ENCODE measurements around the gene D2HGDH. TPM values are rescaled to one million over a fixed set of nuclear protein-coding genes. Genes with fewer than 3 reads are reported as not detected.
A peak's percentile ranks its signal among the peaks of the same experiment; 100 is the strongest.

Gene D2HGDH
- total and polyA plus RNA-seq, 2 of the 13 experiments (the other 11 are each of a cell fraction or from before 2014, with no cell fraction given), result 19.2 to 20.3 TPM

GRCh38 chr2:241701399-241702154 is 32.9 kb upstream of the D2HGDH start, which contains the start of gene ING5 (continued):
- TF ChIP-seq ZMYM4 (CRISPR knock-in tag; IDR thresholded peaks at IDR 0.05), result peak; percentile 63
- peak; percentile 65 for TF ChIP-seq THAP11 (CRISPR knock-in tag; IDR thresholded peaks at IDR 0.05)
- TF ChIP-seq ZNF777 (CRISPR knock-in tag; IDR thresholded peaks at IDR 0.05), result peak; percentile 86
- TF ChIP-seq ZFY (CRISPR knock-in tag; IDR thresholded peaks at IDR 0.05), result peak; percentile 95
- no peak for TF ChIP-seq ZNF326 (CRISPR knock-in tag; IDR thresholded peaks at IDR 0.05; ENCODE audit: borderline replicate concordance)
- peak; percentile 94 for TF ChIP-seq HOXA5 (CRISPR knock-in tag; IDR thresholded peaks at IDR 0.05)
- no peak for TF ChIP-seq ZNF280D (CRISPR knock-in tag; IDR thresholded peaks at IDR 0.05)
- TF ChIP-seq TFAP4 (IDR thresholded peaks at IDR 0.05; ENCODE audit: borderline replicate concordance, low read depth), result no peak
- TF ChIP-seq ZNF768 (CRISPR knock-in tag; IDR thresholded peaks at IDR 0.05), result peak; percentile 49
- TF ChIP-seq GATAD2A (CRISPR knock-in tag; IDR thresholded peaks at IDR 0.05), result peak; percentile 60; the same call in 1 of the 2 replicates
- no peak; the same call in none of the 2 replicates for TF ChIP-seq YEATS2 (CRISPR knock-in tag; IDR thresholded peaks at IDR 0.05; ENCODE audit: borderline replicate concordance)
- no peak for TF ChIP-seq GMEB2 (CRISPR knock-in tag; IDR thresholded peaks at IDR 0.05; ENCODE audit: low read depth)
- no peak for TF ChIP-seq HDAC6 (IDR thresholded peaks at IDR 0.05; ENCODE audit: low read depth, low read length)
- TF ChIP-seq PLSCR1 (CRISPR knock-in tag; IDR thresholded peaks at IDR 0.05; ENCODE audit: borderline replicate concordance), result no peak
- TF ChIP-seq MTF2 (CRISPR knock-in tag; IDR thresholded peaks at IDR 0.05; ENCODE audit: borderline replicate concordance), result peak; percentile 37; the same call in 1 of the 2 replicates
- TF ChIP-seq SIN3A (IDR thresholded peaks at IDR 0.05; ENCODE audit: borderline replicate concordance, low read depth, low read length), result peak; percentile 46; the same call in 1 of the 2 replicates
- TF ChIP-seq STAG1 (CRISPR knock-in tag; IDR thresholded peaks at IDR 0.05), result peak; percentile 39; the same call in 1 of the 2 replicates
- no peak for TF ChIP-seq ZNF780A (CRISPR knock-in tag; IDR thresholded peaks at IDR 0.05)
- no peak for TF ChIP-seq MBD4 (IDR thresholded peaks at IDR 0.05; ENCODE audit: borderline replicate concordance, low read length)
- peak; percentile 76 for TF ChIP-seq MED8 (CRISPR knock-in tag; IDR thresholded peaks at IDR 0.05; ENCODE audit: insufficient replicate concordance)
- TF ChIP-seq ZBTB37 (CRISPR knock-in tag; IDR thresholded peaks at IDR 0.05), result no peak; the same call in 1 of the 2 replicates
- TF ChIP-seq ARNT2 (CRISPR knock-in tag; IDR thresholded peaks at IDR 0.05; ENCODE audit: low read depth), result peak; percentile 98

Measured in HepG2 (cell line).